GM12878 (cell line): Measurements from ENCODE around the gene CFAP97. TPM values are rescaled to one million over a fixed set of nuclear protein-coding genes. Genes with fewer than 3 reads are reported as not detected.

Experiments used
- ATAC-seq: fragments of 200-7000 bp; cut with Tn5 transposase; 3 replicates; pipeline ENCODE4 v1.9.1; 2020; ENCODE audit warnings: mild to moderate bottlenecking, moderate library complexity
- BruUV-seq: library from RNA; stranded (reverse); fragments of 400-500 nt; replicated peaks from 2 replicates; lab custom pipeline; 2021; lab: Mats Ljungman, UMichigan
- CTCF ChIA-PET: fragments of 300-600 bp; sonication (Branson Sonifier 250); formaldehyde crosslinking; extraction: SDS; loops from one replicate; lab custom pipeline; 2021; ENCODE audit warnings: inconsistent platforms; lab: Yijun Ruan, JAX
- POLR2A ChIA-PET: fragments of 350-600 bp; formaldehyde crosslinking; extraction: SDS; loops from one replicate; lab custom pipeline; 2021; ENCODE audit warnings: inconsistent platforms; lab: Charles Lee
- RAD21 ChIA-PET: fragments of 300-600 bp; sonication (Branson Sonifier 250); formaldehyde crosslinking; loops from one replicate; lab custom pipeline; 2023; ENCODE audit warnings: antibody characterized with exemption; ENCODE audit not compliant: unreplicated experiment; lab: Charles Lee
- SMC1A ChIA-PET: fragments of 300-600 bp; sonication (Branson Sonifier 250); formaldehyde crosslinking; loops from one replicate; lab custom pipeline; 2023; ENCODE audit not compliant: unreplicated experiment, uncharacterized antibody; lab: Charles Lee
- DNase-seq: peaks from one replicate; pipeline ENCODE4 v3.0.0-alpha.2; 2011; ENCODE audit warnings: low read depth, low spot score
- FAIRE-seq: peaks from 3 replicates; lab custom pipeline; 2011; peaks lifted over from hg19 to GRCh38; lab: Jason Lieb, UNC
- H2AFZ ChIP-seq: 2 replicates; pipeline ENCODE4 v1.6.0; 2011; ENCODE audit warnings: low read depth, low read length, control low read depth; ENCODE audit not compliant: control insufficient read depth
- H3K27ac ChIP-seq: 2 replicates; pipeline ENCODE4 v1.5.1; 2011; ENCODE audit warnings: control low read depth; ENCODE audit not compliant: control insufficient read depth, insufficient read depth
- H3K27me3 ChIP-seq, 2 experiments: replicated peaks in 1 of 2; 2 replicates each; pipeline versions ENCODE4 v1.6.0 to v1.6.1; 2011; ENCODE audit warnings: low read length in 1 of 2; ENCODE audit not compliant: control insufficient read depth in 2 of 2, insufficient read depth in 2 of 2
- H3K36me3 ChIP-seq, 2 experiments: 2 replicates each; pipeline ENCODE4 v1.5.1; 2011; ENCODE audit warnings: low read length in 1 of 2; ENCODE audit not compliant: control insufficient read depth in 2 of 2, insufficient read depth in 2 of 2
- H3K4me1 ChIP-seq: 2 replicates; pipeline ENCODE4 v1.6.1; 2011; ENCODE audit warnings: mild to moderate bottlenecking, low read length, moderate library complexity, mixed read lengths; ENCODE audit not compliant: control insufficient read depth, insufficient read depth
- H3K4me2 ChIP-seq: 2 replicates; pipeline ENCODE4 v1.6.0; 2011; ENCODE audit warnings: control low read depth; ENCODE audit not compliant: control insufficient read depth, insufficient read depth
- H3K4me3 ChIP-seq: fragments of 200-600 bp; sonication (generic); 2 replicates; pipeline ENCODE4 v1.5.1; 2016
- H3K79me2 ChIP-seq: 2 replicates; pipeline ENCODE4 v1.6.0; 2011; ENCODE audit warnings: low read length; ENCODE audit not compliant: control insufficient read depth, insufficient read depth
- H3K9ac ChIP-seq: 2 replicates; pipeline ENCODE4 v1.8.0; 2011; ENCODE audit warnings: low read length, control low read depth, mixed read lengths; ENCODE audit not compliant: control insufficient read depth, insufficient read depth
- H3K9me3 ChIP-seq: replicated peaks from 3 replicates; pipeline ENCODE4 v1.5.1; 2011; ENCODE audit warnings: mild to moderate bottlenecking, low read length; ENCODE audit not compliant: control insufficient read depth, insufficient read depth
- H4K20me1 ChIP-seq: 2 replicates; pipeline ENCODE4 v1.6.0; 2011; ENCODE audit not compliant: control insufficient read depth, insufficient read depth
- BACH1 ChIP-seq: fragments of 450-650 bp; IDR thresholded peaks from 2 replicates; pipeline ENCODE4 v1.6.1; 2017; ENCODE audit warnings: mild to moderate bottlenecking, borderline replicate concordance
- BMI1 ChIP-seq: fragments of 450-650 bp; IDR thresholded peaks from 2 replicates; pipeline ENCODE4 v1.6.1; 2016; ENCODE audit warnings: mild to moderate bottlenecking, moderate library complexity, borderline replicate concordance
- CHD2 ChIP-seq: IDR thresholded peaks from 2 replicates; pipeline ENCODE4 v1.6.1; 2011; ENCODE audit warnings: low read depth, low read length, improper control_type of control experiment, borderline replicate concordance
- CHD4 ChIP-seq: fragments of 200-600 bp; sonication (generic); IDR thresholded peaks from 2 replicates; pipeline ENCODE4 v1.6.1; 2016; ENCODE audit warnings: mild to moderate bottlenecking
- DPF2 ChIP-seq: fragments of 450-650 bp; IDR thresholded peaks from 2 replicates; pipeline ENCODE4 v1.6.1; 2017; ENCODE audit warnings: mild to moderate bottlenecking
- EZH2 ChIP-seq: IDR thresholded peaks from 2 replicates; pipeline ENCODE4 v1.6.1; 2012; ENCODE audit warnings: low read depth, mild to moderate bottlenecking, control low read depth, inconsistent platforms, low read length, borderline replicate concordance; ENCODE audit not compliant: control insufficient read depth
- JUNB ChIP-seq: IDR thresholded peaks from 2 replicates; pipeline ENCODE4 v1.6.1; 2016; ENCODE audit warnings: antibody characterized with exemption, mild to moderate bottlenecking
- NFYA ChIP-seq: IDR thresholded peaks from 2 replicates; pipeline ENCODE4 v1.6.1; 2011; ENCODE audit warnings: low read depth, mild to moderate bottlenecking, low read length, improper control_type of control experiment, borderline replicate concordance
- NKRF ChIP-seq: fragments of 450-650 bp; conservative IDR thresholded peaks from 2 replicates; pipeline ENCODE4 v1.6.1; 2017; ENCODE audit warnings: mild to moderate bottlenecking, moderate library complexity
- NR2F1 ChIP-seq: fragments of 450-650 bp; conservative IDR thresholded peaks from 2 replicates; pipeline ENCODE4 v1.6.1; 2017; ENCODE audit warnings: mild to moderate bottlenecking
- POLR2A ChIP-seq: IDR thresholded peaks from 2 replicates; pipeline ENCODE4 v1.6.1; 2011; ENCODE audit warnings: low read depth, mild to moderate bottlenecking, low read length
- RB1 ChIP-seq: fragments of 450-650 bp; formaldehyde crosslinking; IDR thresholded peaks from 2 replicates; pipeline ENCODE4 v1.6.1; 2017; ENCODE audit warnings: mild to moderate bottlenecking, borderline replicate concordance
- RELA ChIP-seq: fragments of 450-650 bp; IDR thresholded peaks from 2 replicates; pipeline ENCODE4 v1.8.0; 2014; ENCODE audit warnings: borderline replicate concordance; ENCODE audit not compliant: partially characterized antibody
- SIN3A ChIP-seq: IDR thresholded peaks from 2 replicates; pipeline ENCODE4 v1.6.1; 2012; ENCODE audit warnings: low read depth, low read length, improper control_type of control experiment
- SMAD1 ChIP-seq: fragments of 450-650 bp; IDR thresholded peaks from 2 replicates; pipeline ENCODE4 v1.6.1; 2018; ENCODE audit warnings: mild to moderate bottlenecking, low read depth; ENCODE audit not compliant: partially characterized antibody
- SREBF1 ChIP-seq: IDR thresholded peaks from 2 replicates; pipeline ENCODE4 v1.6.1; 2012; ENCODE audit warnings: mild to moderate bottlenecking, low read length
- YY1 ChIP-seq: IDR thresholded peaks from 2 replicates; pipeline ENCODE4 v1.6.1; 2011; ENCODE audit warnings: low read depth, mild to moderate bottlenecking, low read length
- ZBTB33 ChIP-seq: fragments of 450-650 bp; IDR thresholded peaks from 2 replicates; pipeline ENCODE4 v1.6.1; 2017; ENCODE audit warnings: mild to moderate bottlenecking
- ZNF207 ChIP-seq: fragments of 450-650 bp; IDR thresholded peaks from 2 replicates; pipeline ENCODE4 v1.6.1; 2014; ENCODE audit warnings: antibody characterized with exemption, mild to moderate bottlenecking, borderline replicate concordance
- WGBS: methylation state at CpG from one replicate; pipeline ENCODE4 v1.1.6; 2016; ENCODE audit warnings: low lambda C conversion rate; ENCODE audit not compliant: insufficient replicate concordance, insufficient coverage; ENCODE audit errors: missing lambda C conversion rate; 5-methylcytosine and 5-hydroxymethylcytosine counted together
- in situ Hi-C: fragments of 300-500 bp; cut with MboI; formaldehyde crosslinking; loops from 9 replicates; pipeline ENCODE4 v1.14.3; 2018; ENCODE audit warnings: mixed read lengths
- intact Hi-C: fragments of 100-400 bp; cut with micrococcal nuclease; formaldehyde crosslinking; loops from one replicate; pipeline ENCODE4 v1.14.2; 2022; ENCODE audit not compliant: unreplicated experiment
- polyA plus RNA-seq, 11 experiments: library from polyadenylated mRNA; depleted of rRNA in 4 of 11; unstranded in 6 of 11; stranded (reverse) in 5 of 11; fragments of >200 nt; fragmentation: Nextera tagmentation in 4 of 11; fragmentation: Illumina TruSeq in 1 of 11; extraction: Ambion mirVana in 4 of 11; extraction: Trizol in 1 of 11; gene quantifications; 1 replicate in 1 of 11; 2 replicates in 10 of 11; pipeline versions ENCODE4 v1.2.1 to v1.2.3, GENCODE V29; 2011 to 2016; ENCODE audit warnings: inconsistent platforms in 2 of 11, missing spikeins in 2 of 11, low read depth in 1 of 11
- total RNA-seq, 4 experiments: library from RNA; depleted of rRNA in 3 of 4; stranded (reverse); fragments of >200 nt in 3 of 4; fragmentation: Illumina TruSeq in 1 of 4; extraction: Trizol in 1 of 4; gene quantifications; 2 replicates each; pipeline versions ENCODE4 v1.2.1 to v1.2.3, GENCODE V29; 2013 to 2021

Gene CFAP97
- total and polyA plus RNA-seq, 10 of the 15 experiments (the other 5 are each of a cell fraction or from before 2014, with no cell fraction given) = 26.4 to 62.7 (median 48.0) TPM

GRCh38 chr4:185211035-185211434, 7.2 kb upstream of the CFAP97 start (continued):
- TF ChIP-seq ZBTB33 (0 out of 2 replicates have a peak, but pooled peaks have one; percentile 12), YY1 (peak; percentile 69), SIN3A (no peak), EZH2 (no peak), CHD4 (no peak)

- Histone ChIP-seq H2AFZ (no peak overlapping the region), H3K9me3 (no peaks in the 10 kb centered on the region), H3K4me1 (peaks cover 25% of the 10 kb centered on the region), H3K9ac (peak overlapping the region; percentile 69), H3K27me3 (no peaks in the 10 kb centered on the region), H3K27ac (peak overlapping the region; percentile 84), H3K79me2 (peaks cover 73% of the 10 kb centered on the region), H3K36me3 (peaks cover 0 to 3% of the 10 kb centered on the region in 2 experiments; a peak in 1 of 4 replicates), H3K4me3 (peak overlapping the region; percentile 100), H4K20me1 (0 out of 2 replicates have a peak, but pooled peaks cover 2% of the 10 kb centered on the region), H3K4me2 (peak overlapping the region; percentile 94; the same call in 1 of the 2 replicates)
- BruUV-seq = no TSS peak
- under 1% methylated on average over 54 of the region's 84 CpGs for WGBS
- POLR2A ChIA-PET = interaction anchor here (0.7 to 2.4 kb wide), 9 partner anchors 8 to 186 kb away, joined by 3 to 16 read pairs (median 3); partner anchors contain the start of gene ANKRD37
- DNase-seq = no peak
- intact Hi-C loops (loop anchor here (2.0 to 5.0 kb wide), 2 partner anchors 48 to 187 kb away; partner anchors contain the start of genes ANKRD37 and LRP2BP), in situ Hi-C loops (no loop called here)
- CTCF ChIA-PET = interaction anchor here (1.0 to 1.4 kb wide), 2 partner anchors 68 to 180 kb away, joined by 3 read pairs; no protein-coding TSS in a partner anchor
- FAIRE-seq = no peak
- RAD21 ChIA-PET = interaction anchor here (1.0 to 2.5 kb wide), 6 partner anchors 7 to 99 kb away, joined by 3 to 14 read pairs (median 4); no protein-coding TSS in a partner anchor
- peak; percentile 33 for ATAC-seq
- SMC1A ChIA-PET = interaction anchor here (1.2 to 7.2 kb wide), 5 partner anchors 9 to 132 kb away, joined by 3 to 119 read pairs (median 7); no protein-coding TSS in a partner anchor
- no peak for TF ChIP-seq RB1
- TF ChIP-seq NFYA = no peak
- TF ChIP-seq SREBF1 = no peak
- no peak for TF ChIP-seq RELA
- TF ChIP-seq BMI1 = no peak
- TF ChIP-seq ZNF207 = no peak
- TF ChIP-seq SMAD1 = no peak
- 0 out of 2 replicates have a peak, but pooled peaks have one; percentile 14 for TF ChIP-seq NKRF
- TF ChIP-seq DPF2 = peak; percentile 5
- peak; percentile 72 for TF ChIP-seq POLR2A
- no peak; the same call in 1 of the 2 replicates for TF ChIP-seq NR2F1
- TF ChIP-seq JUNB = no peak
- TF ChIP-seq CHD2 = no peak
- no peak for TF ChIP-seq BACH1
These were observed 6.5 kb upstream of the CFAP97 start for GRCh38 chr4:185210102-185210981.
